Spleen (tissue), 11 donors: ENCODE measurements around the gene PPFIA2. TPM values are rescaled to one million over a fixed set of nuclear protein-coding genes. Genes with fewer than 3 reads are reported as not detected.
"Not testable (repeated sequence)": the region's sequence is repeated elsewhere in the genome, so short reads cannot be mapped to it uniquely, and the experiment has no call there.

Experiments
- DNase-seq: peaks from one replicate; pipeline ENCODE4 v3.0.0-alpha.2; 2020
- H3K27ac ChIP-seq, 8 donors: fragments of 200-600 bp; sonication (generic) in 7 of 8; 1 replicate in 4 of 8; 2 replicates in 4 of 8; pipeline versions ENCODE4 v1.5.0 to v1.8.0; 2016 to 2021; ENCODE audit warnings: inconsistent platforms in 4 of 8, mild to moderate bottlenecking in 4 of 8, moderate library complexity in 1 of 8
- H3K27me3 ChIP-seq, 7 donors: fragments of 200-600 bp; sonication (generic) in 6 of 7; replicated peaks in 1 of 7; 1 replicate in 4 of 7; 2 replicates in 3 of 7; pipeline versions ENCODE4 v1.5.0 to v1.8.0; 2016 to 2021; ENCODE audit warnings: inconsistent platforms in 3 of 7, mild to moderate bottlenecking in 1 of 7
- H3K36me3 ChIP-seq, 6 donors: fragments of 200-600 bp; sonication (generic) in 5 of 6; 1 replicate in 4 of 6; 2 replicates in 2 of 6; pipeline versions ENCODE4 v1.5.0 to v1.8.0; 2016 to 2021; ENCODE audit warnings: inconsistent platforms in 2 of 6
- H3K4me1 ChIP-seq, 6 donors: fragments of 200-600 bp; sonication (generic) in 5 of 6; 1 replicate in 3 of 6; 2 replicates in 3 of 6; pipeline versions ENCODE4 v1.5.0 to v1.8.0; 2016 to 2021; ENCODE audit warnings: inconsistent platforms in 3 of 6
- H3K4me3 ChIP-seq, 8 donors: fragments of 200-600 bp; sonication (generic) in 7 of 8; 1 replicate in 4 of 8; 2 replicates in 4 of 8; pipeline versions ENCODE4 v1.5.0 to v1.8.0; 2016 to 2021; ENCODE audit warnings: inconsistent platforms in 4 of 8, mild to moderate bottlenecking in 4 of 8, moderate library complexity in 2 of 8
- H3K9me3 ChIP-seq, 8 donors: fragments of 200-600 bp; sonication (generic) in 7 of 8; 1 replicate in 4 of 8; 2 replicates in 4 of 8; pipeline versions ENCODE4 v1.5.0 to v1.8.0; 2016 to 2021; ENCODE audit warnings: inconsistent platforms in 4 of 8
- POLR2A ChIP-seq, 3 donors: fragments of 450-650 bp; IDR thresholded peaks; one replicate each; pipeline ENCODE4 v1.5.1; 2017; ENCODE audit warnings: antibody characterized with exemption in 3 of 3, mild to moderate bottlenecking in 1 of 3
- POLR2AphosphoS5 ChIP-seq, 3 donors: sonication (generic); formaldehyde crosslinking; IDR thresholded peaks; one replicate each; pipeline ENCODE4 v1.5.1; 2017; ENCODE audit warnings: antibody characterized with exemption in 3 of 3
- WGBS, 5 donors: extraction: QIAGEN DNeasy Blood & Tissue Kit in 3 of 5; methylation state at CpG; one replicate each; pipeline versions ENCODE4 v1.1.5 to v1.1.7; 2013 to 2018; 5-methylcytosine and 5-hydroxymethylcytosine counted together
- intact Hi-C: fragments of 100-400 bp; cut with DNase I; formaldehyde crosslinking; loops from one replicate; pipeline ENCODE4 v1.15.0; 2023; ENCODE audit warnings: low total_unique reads
- polyA plus RNA-seq, 3 donors: library from polyadenylated mRNA; stranded (reverse); fragments of 200-250 nt; gene quantifications; one replicate each; pipeline ENCODE4 v1.2.1, GENCODE V29; 2013
- total RNA-seq, 7 donors: library from RNA; depleted of rRNA in 3 of 7; stranded (reverse); fragments of >200 nt in 3 of 7; fragmentation: NEBNext Ultra II Directional in 4 of 7; extraction: Animal tissue kit (Norgen Biotek cat#: 25700) in 4 of 7; gene quantifications; one replicate each; pipeline versions ENCODE4 v1.1.0 to v1.2.1, GENCODE V29; 2016 to 2021
- TF ChIP-seq, protein P1 (sequence below), 11 experiments: fragments of 200-600 bp in 7 of 11; fragments of 450-650 bp in 4 of 11; sonication (generic) in 4 of 11; IDR thresholded peaks in 8 of 11; conservative IDR thresholded peaks in 3 of 11; 1 replicate in 7 of 11; 2 replicates in 4 of 11; pipeline versions ENCODE4 v1.4.0 to v1.8.0; 2016 to 2021; ENCODE audit warnings: antibody characterized with exemption in 11 of 11, inconsistent platforms in 4 of 11, mild to moderate bottlenecking in 1 of 11
- donor health status: healthy with polysubstance abuse.
- donor health status: DM: no; HTN: no; CAD: no; lungs with moderate emphysema.
- donor health status: DM: no; HTN: no; CAD: no.
- donor health status: Bipolar disorder and iron deficiency.
- donor health status: healthy.
- donor health status: DM: no; HTN: no; CAD: no.
- donor health status: DM: yes; HTN: yes; CAD: no.

The PPFIA2 gene
- total and polyA plus RNA-seq, 10 donors, result 0.04 to 1.1 (median 0.27) TPM; not detected in 2

DNA sequence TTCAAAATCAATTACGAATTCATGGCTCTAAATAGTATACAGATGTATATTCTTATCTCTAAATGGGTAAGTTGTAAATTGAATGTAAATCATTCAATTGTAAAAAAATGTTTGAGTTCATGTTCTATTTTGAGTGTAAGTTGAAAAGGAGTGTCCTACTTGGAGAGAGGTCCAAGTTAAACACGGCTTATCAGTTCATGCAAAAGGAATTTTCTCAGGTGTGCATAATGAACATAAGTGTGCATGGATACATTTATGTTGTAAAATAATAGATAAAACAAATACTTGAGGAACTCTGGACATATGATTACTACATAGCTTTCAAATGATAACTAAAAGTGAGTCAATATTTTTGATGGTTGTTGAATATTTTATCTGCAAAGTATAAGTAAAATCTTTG lies 79.5 kb downstream of the PPFIA2 start:
- Histone ChIP-seq H3K27me3 (no peaks in the 10 kb centered on the region), H3K4me1 (no peaks in the 10 kb centered on the region), H3K9me3 (no peaks in the 10 kb centered on the region), H3K27ac (no peak overlapping the region), H3K36me3 (no peaks in the 10 kb centered on the region), H3K4me3 (no peak overlapping the region)
- TF ChIP-seq, protein P1, sequence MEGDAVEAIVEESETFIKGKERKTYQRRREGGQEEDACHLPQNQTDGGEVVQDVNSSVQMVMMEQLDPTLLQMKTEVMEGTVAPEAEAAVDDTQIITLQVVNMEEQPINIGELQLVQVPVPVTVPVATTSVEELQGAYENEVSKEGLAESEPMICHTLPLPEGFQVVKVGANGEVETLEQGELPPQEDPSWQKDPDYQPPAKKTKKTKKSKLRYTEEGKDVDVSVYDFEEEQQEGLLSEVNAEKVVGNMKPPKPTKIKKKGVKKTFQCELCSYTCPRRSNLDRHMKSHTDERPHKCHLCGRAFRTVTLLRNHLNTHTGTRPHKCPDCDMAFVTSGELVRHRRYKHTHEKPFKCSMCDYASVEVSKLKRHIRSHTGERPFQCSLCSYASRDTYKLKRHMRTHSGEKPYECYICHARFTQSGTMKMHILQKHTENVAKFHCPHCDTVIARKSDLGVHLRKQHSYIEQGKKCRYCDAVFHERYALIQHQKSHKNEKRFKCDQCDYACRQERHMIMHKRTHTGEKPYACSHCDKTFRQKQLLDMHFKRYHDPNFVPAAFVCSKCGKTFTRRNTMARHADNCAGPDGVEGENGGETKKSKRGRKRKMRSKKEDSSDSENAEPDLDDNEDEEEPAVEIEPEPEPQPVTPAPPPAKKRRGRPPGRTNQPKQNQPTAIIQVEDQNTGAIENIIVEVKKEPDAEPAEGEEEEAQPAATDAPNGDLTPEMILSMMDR (IDR thresholded peaks at IDR 0.05 in 8 of 11, conservative IDR thresholded peaks at IDR 0.05 in 3 of 11), result no peak
- WGBS, 5 donors, result 78 to 85% (median 80%) methylated on average over 2 of the region's 2 CpGs
- no peak for DNase-seq
- intact Hi-C loops, result no loop called here

DNA sequence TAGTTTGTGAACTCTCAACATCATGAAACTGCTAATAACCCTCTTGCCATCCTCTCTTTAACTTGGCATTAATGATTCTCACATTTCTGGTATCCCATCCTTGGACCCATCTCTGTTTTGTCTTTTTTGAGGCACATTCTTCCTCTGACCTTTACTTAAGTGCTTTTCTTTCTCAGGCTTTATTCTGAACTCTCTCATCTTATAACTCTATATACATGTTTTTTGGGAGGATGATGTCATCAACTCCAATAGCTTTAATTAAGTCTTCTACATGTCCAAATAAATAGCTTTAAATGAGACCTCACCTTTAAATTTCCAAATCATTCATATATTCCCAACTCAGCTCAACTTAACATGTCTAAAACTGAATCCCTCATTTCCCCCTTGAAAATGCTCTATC lies 88.4 kb downstream of the PPFIA2 start:
- Histone ChIP-seq H3K36me3 (no peaks in the 10 kb centered on the region), H3K4me1 (no peaks in the 10 kb centered on the region), H3K27ac (no peak overlapping the region), H3K9me3 (no peaks in the 10 kb centered on the region), H3K27me3 (no peaks in the 10 kb centered on the region), H3K4me3 (no peak overlapping the region)
- DNase-seq, result no peak
- intact Hi-C loops, result no loop called here
- no peak for TF ChIP-seq POLR2A (IDR thresholded peaks at IDR 0.05)
- TF ChIP-seq, protein P1 (IDR thresholded peaks at IDR 0.05 in 8 of 11, conservative IDR thresholded peaks at IDR 0.05 in 3 of 11), result no peak
- TF ChIP-seq POLR2AphosphoS5 (IDR thresholded peaks at IDR 0.05), result no peak

DNA sequence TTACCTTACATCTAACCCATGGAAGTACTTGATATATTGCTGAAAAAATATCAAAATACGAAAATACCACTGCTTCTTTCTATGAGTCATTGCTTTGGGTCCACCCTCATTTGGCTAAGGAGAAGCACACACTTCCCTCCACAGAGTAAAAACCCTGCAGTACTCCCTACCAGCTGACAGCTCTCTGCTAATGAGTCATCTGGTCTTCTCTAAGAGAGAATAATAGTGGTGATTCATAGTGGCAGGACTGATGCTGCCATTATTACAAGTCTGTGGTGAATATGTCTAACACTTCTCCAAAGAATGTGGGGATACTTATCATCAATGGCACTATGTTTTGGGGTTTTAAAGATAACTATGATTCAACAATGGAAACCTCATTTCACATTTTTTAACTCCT lies 90.7 kb downstream of the PPFIA2 start:
- Histone ChIP-seq H3K4me1 (no peaks in the 10 kb centered on the region), H3K27ac (no peak overlapping the region), H3K9me3 (no peaks in the 10 kb centered on the region), H3K27me3 (no peaks in the 10 kb centered on the region), H3K4me3 (no peak overlapping the region), H3K36me3 (no peaks in the 10 kb centered on the region)
- intact Hi-C loops, result no loop called here
- TF ChIP-seq POLR2A (IDR thresholded peaks at IDR 0.05) (no peak), POLR2AphosphoS5 (IDR thresholded peaks at IDR 0.05) (no peak)
- TF ChIP-seq, protein P1 (IDR thresholded peaks at IDR 0.05 in 8 of 11, conservative IDR thresholded peaks at IDR 0.05 in 3 of 11), result no peak
- WGBS, 5 donors, result 12 to 26% (median 19%) methylated on average over 1 of the region's 1 CpG
- no peak for DNase-seq

DNA sequence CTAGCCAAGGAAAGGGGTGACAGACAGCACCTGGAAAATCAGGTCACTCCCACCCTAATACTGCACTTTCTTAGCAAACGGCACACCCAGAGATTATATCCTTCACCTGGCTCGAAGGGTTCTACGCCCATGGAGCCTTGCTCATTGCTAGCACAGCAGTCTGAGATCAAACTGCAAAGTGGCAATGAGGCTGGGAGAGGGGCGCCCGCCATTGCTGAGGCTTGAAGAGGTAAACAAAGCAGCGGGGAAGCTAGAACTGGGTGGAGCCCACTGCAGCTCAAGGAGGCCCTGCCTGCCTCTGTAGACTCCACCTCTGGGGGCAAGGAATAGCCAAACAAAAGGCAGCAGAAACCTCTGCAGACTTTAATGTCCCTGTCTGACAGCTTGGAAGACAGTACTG lies 99.8 kb downstream of the PPFIA2 start:
- not testable (repeated sequence) for H3K4me3 ChIP-seq, DNase-seq
- 76 to 88% (median 86%) methylated on average over 6 of the region's 6 CpGs for WGBS, 5 donors

DNA sequence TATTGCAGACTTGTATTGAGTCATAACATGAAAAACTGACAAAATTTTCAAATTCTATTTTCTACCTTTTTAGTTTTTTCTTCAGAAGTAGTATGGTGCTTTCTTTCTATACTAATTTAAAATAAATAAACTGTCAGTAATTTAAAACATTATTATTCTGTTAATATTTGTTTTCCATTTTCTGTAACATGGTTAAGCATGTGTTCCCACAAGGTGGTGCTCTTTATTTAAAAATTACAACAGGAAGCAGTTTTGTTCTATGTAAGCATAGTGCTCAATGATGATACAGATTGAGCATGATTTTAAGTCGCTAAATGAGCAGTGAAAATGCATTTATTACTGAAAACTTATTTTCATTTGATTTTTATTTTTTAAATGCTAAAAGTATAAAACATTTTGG lies 114.6 kb downstream of the PPFIA2 start:
- TF ChIP-seq, protein P1 (IDR thresholded peaks at IDR 0.05 in 8 of 11, conservative IDR thresholded peaks at IDR 0.05 in 3 of 11), result peak in 6 of 11 experiments; percentile 10 to 30 (median 24)
- TF ChIP-seq POLR2AphosphoS5 (IDR thresholded peaks at IDR 0.05), result no peak
- no peak for TF ChIP-seq POLR2A (IDR thresholded peaks at IDR 0.05)
- Histone ChIP-seq H3K9me3 (no peaks in the 10 kb centered on the region), H3K27me3 (no peaks in the 10 kb centered on the region), H3K36me3 (no peaks in the 10 kb centered on the region), H3K4me3 (no peak overlapping the region), H3K27ac (no peak overlapping the region), H3K4me1 (no peaks in the 10 kb centered on the region)
- WGBS, 5 donors, result 1 to 14% (median 4%) methylated on average over 1 of the region's 1 CpG
- DNase-seq, result no peak
- intact Hi-C loops, result no loop called here

More for the DNA sequence above, 99.8 kb downstream of the PPFIA2 start:
- H3K27ac ChIP-seq, intact Hi-C loops, H3K27me3 ChIP-seq, H3K36me3 ChIP-seq, H3K4me1 ChIP-seq, H3K9me3 ChIP-seq: not testable (repeated sequence)
